Activated CD8-positive, alpha-beta T cell treated with anti-CD3 and anti-CD28 coated beads for 36 hours (primary cell): Measurements from ENCODE around the gene EIF2B1. TPM values are rescaled to one million over a fixed set of nuclear protein-coding genes. Genes with fewer than 3 reads are reported as not detected.
"Not testable (repeated sequence)": the region's sequence is repeated elsewhere in the genome, so short reads cannot be mapped to it uniquely, and the experiment has no call there.

ENCODE experiments used
- ATAC-seq: fragments of 200-7000 bp; cut with Tn5 transposase; one replicate; pipeline ENCODE4 v1.10.0; 2021; ENCODE audit warnings: mild to moderate bottlenecking, moderate library complexity
- CTCF ChIA-PET: fragments of 350-600 bp; sonication (Branson Sonifier 250); formaldehyde crosslinking; loops from one replicate; lab custom pipeline; 2021; ENCODE audit warnings: antibody characterized with exemption; lab: Charles Lee
- POLR2A ChIA-PET: fragments of 350-600 bp; sonication (Branson Sonifier 250); formaldehyde crosslinking; loops from one replicate; lab custom pipeline; 2021; ENCODE audit warnings: antibody characterized with exemption; lab: Charles Lee
- DNase-seq: peaks from one replicate; pipeline ENCODE4 v3.0.0-alpha.2; 2020
- H3K27ac Mint-ChIP-seq: one replicate; pipeline ENCODE4 v1.8.0; 2021; ENCODE audit warnings: mild to moderate bottlenecking, mixed read lengths
- H3K27me3 Mint-ChIP-seq: one replicate; pipeline ENCODE4 v1.8.0; 2021; ENCODE audit warnings: mixed read lengths
- H3K36me3 Mint-ChIP-seq: one replicate; pipeline ENCODE4 v1.8.0; 2021; ENCODE audit warnings: low read depth, mixed read lengths
- H3K4me1 Mint-ChIP-seq: one replicate; pipeline ENCODE4 v1.8.0; 2021; ENCODE audit warnings: low read depth, mixed read lengths
- H3K4me3 Mint-ChIP-seq: one replicate; pipeline ENCODE4 v1.8.0; 2021; ENCODE audit warnings: mild to moderate bottlenecking, moderate library complexity, mixed read lengths
- H3K9me3 Mint-ChIP-seq: one replicate; pipeline ENCODE4 v1.8.0; 2021; ENCODE audit warnings: mixed read lengths
- intact Hi-C: fragments of 100-400 bp; cut with micrococcal nuclease; formaldehyde crosslinking; loops from one replicate; pipeline ENCODE4 v1.10.0; 2022
- total RNA-seq, 2 experiments: library from RNA; stranded (reverse); gene quantifications; one replicate each; pipeline ENCODE4 v1.2.3, GENCODE V29; 2021
- TF ChIP-seq, protein P1 (sequence below): fragments of 200-600 bp; IDR thresholded peaks from one replicate; pipeline ENCODE4 v1.8.0; 2022; ENCODE audit warnings: antibody characterized with exemption, mild to moderate bottlenecking

Gene EIF2B1
- total RNA-seq, 2 experiments from 2014 or later: 54.5 to 61.8 TPM

- Mint-ChIP-seq H3K4me1 (peaks cover 21% of the 10 kb centered on the region), H3K36me3 (peaks cover 40% of the 10 kb centered on the region), H3K9me3 (peaks cover 2% of the 10 kb centered on the region), H3K4me3 (no peak overlapping the region), H3K27ac (peak overlapping the region; percentile 57), H3K27me3 (no peaks in the 10 kb centered on the region)
- TF ChIP-seq, protein P1, sequence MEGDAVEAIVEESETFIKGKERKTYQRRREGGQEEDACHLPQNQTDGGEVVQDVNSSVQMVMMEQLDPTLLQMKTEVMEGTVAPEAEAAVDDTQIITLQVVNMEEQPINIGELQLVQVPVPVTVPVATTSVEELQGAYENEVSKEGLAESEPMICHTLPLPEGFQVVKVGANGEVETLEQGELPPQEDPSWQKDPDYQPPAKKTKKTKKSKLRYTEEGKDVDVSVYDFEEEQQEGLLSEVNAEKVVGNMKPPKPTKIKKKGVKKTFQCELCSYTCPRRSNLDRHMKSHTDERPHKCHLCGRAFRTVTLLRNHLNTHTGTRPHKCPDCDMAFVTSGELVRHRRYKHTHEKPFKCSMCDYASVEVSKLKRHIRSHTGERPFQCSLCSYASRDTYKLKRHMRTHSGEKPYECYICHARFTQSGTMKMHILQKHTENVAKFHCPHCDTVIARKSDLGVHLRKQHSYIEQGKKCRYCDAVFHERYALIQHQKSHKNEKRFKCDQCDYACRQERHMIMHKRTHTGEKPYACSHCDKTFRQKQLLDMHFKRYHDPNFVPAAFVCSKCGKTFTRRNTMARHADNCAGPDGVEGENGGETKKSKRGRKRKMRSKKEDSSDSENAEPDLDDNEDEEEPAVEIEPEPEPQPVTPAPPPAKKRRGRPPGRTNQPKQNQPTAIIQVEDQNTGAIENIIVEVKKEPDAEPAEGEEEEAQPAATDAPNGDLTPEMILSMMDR: no peak
- intact Hi-C loops: no loop called here
- ATAC-seq (no peak), DNase-seq (no peak)
- ChIA-PET CTCF (interaction anchor here (0.7 to 1.4 kb wide), 3 partner anchors 11 to 20 kb away, joined by 3 read pairs; no protein-coding TSS in a partner anchor), POLR2A (interaction anchor here (0.5 to 1.1 kb wide), 2 partner anchors 24 to 175 kb away, joined by 4 to 5 read pairs; no protein-coding TSS in a partner anchor)
These were observed 35.0 kb downstream of the EIF2B1 start for GRCh38 chr12:123598522-123598921.

DNA sequence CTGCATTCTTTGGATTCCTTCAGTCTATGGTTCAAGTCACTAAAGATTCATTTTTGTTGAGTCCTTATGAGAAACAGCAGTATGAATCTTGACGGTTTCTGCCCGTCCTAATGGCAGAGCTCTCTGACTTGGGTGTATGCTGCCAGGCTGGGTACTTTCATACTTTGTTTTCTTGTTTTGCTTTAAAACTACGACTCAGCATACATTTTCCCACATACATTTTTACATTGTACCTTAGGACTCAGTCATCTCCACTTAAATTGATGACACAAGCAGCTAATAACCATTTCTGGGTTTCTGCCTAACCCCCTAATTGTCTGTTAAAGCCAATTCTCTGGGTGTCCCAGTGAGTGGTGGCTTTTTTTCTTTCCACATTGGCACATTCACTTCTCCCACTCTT lies 36.4 kb downstream of the EIF2B1 start:
- H3K27me3 Mint-ChIP-seq: no peaks in the 10 kb centered on the region
- ChIA-PET POLR2A (interaction anchor here (1.1 kb wide), 1 partner anchor 10 kb away, joined by 3 read pairs; no protein-coding TSS in a partner anchor), CTCF (interaction anchor here (1.4 kb wide), 1 partner anchor 10 kb away, joined by 3 read pairs; no protein-coding TSS in a partner anchor)
- intact Hi-C loops: no loop called here
- ATAC-seq (no peak), DNase-seq (no peak)
- H3K36me3 Mint-ChIP-seq: peaks cover 37% of the 10 kb centered on the region
- H3K9me3 Mint-ChIP-seq: peaks cover 2% of the 10 kb centered on the region
- H3K4me1 Mint-ChIP-seq: peaks cover 18% of the 10 kb centered on the region
- H3K4me3 Mint-ChIP-seq: no peak overlapping the region
- H3K27ac Mint-ChIP-seq: no peak overlapping the region
- TF ChIP-seq, protein P1: no peak

GRCh38 chr12:123595729-123596128 lies 37.8 kb downstream of the EIF2B1 start:
- POLR2A ChIA-PET: interaction anchor here (0.7 kb wide), 1 partner anchor 161 kb away, joined by 3 read pairs; no protein-coding TSS in a partner anchor
- CTCF ChIA-PET: interaction anchor here (1.0 kb wide), 1 partner anchor 23 kb away, joined by 3 read pairs; no protein-coding TSS in a partner anchor
- intact Hi-C loops: no loop called here
- no peak overlapping the region for H3K4me3 Mint-ChIP-seq
- peak overlapping the region; percentile 39 for H3K27ac Mint-ChIP-seq
- H3K27me3 Mint-ChIP-seq: no peaks in the 10 kb centered on the region
- TF ChIP-seq, protein P1: no peak
- peaks cover 27% of the 10 kb centered on the region for H3K4me1 Mint-ChIP-seq
- ATAC-seq (no peak), DNase-seq (no peak)
- H3K9me3 Mint-ChIP-seq: no peaks in the 10 kb centered on the region
- H3K36me3 Mint-ChIP-seq: peaks cover 42% of the 10 kb centered on the region

GRCh38 chr12:123591702-123592481 lies 41.6 kb downstream of the EIF2B1 start:
- TF ChIP-seq, protein P1: no peak
- Mint-ChIP-seq H3K27ac (peak overlapping the region; percentile 77), H3K27me3 (no peaks in the 10 kb centered on the region), H3K9me3 (no peaks in the 10 kb centered on the region), H3K4me1 (peaks cover 44% of the 10 kb centered on the region), H3K4me3 (no peak overlapping the region), H3K36me3 (peaks cover 53% of the 10 kb centered on the region)
- no peak for ATAC-seq
- POLR2A ChIA-PET: interaction anchor here (0.5 to 1.8 kb wide), 2 partner anchors 10 to 199 kb away, joined by 3 to 10 read pairs; partner anchors contain the start of gene DDX55
- CTCF ChIA-PET: interaction anchor here (1.1 to 1.8 kb wide), 2 partner anchors 9 to 10 kb away, joined by 3 read pairs; no protein-coding TSS in a partner anchor
- DNase-seq: no peak
- intact Hi-C loops: no loop called here

GRCh38 chr12:123580772-123581171 lies 52.7 kb downstream of the EIF2B1 start:
- POLR2A ChIA-PET: interaction anchor here (0.6 kb wide), 1 partner anchor 1212 kb away, joined by 3 read pairs; no protein-coding TSS in a partner anchor
- Mint-ChIP-seq H3K27ac (no peak overlapping the region), H3K4me1 (peaks cover 18% of the 10 kb centered on the region), H3K9me3 (no peaks in the 10 kb centered on the region), H3K27me3 (no peaks in the 10 kb centered on the region), H3K4me3 (no peak overlapping the region), H3K36me3 (peaks cover 4% of the 10 kb centered on the region)
- CTCF ChIA-PET: no interaction called here
- intact Hi-C loops: no loop called here
- DNase-seq: no peak
- TF ChIP-seq, protein P1: no peak
- no peak for ATAC-seq

- H3K27me3 Mint-ChIP-seq, H3K4me3 Mint-ChIP-seq, intact Hi-C loops, CTCF ChIA-PET, H3K9me3 Mint-ChIP-seq, H3K27ac Mint-ChIP-seq, ATAC-seq, DNase-seq, H3K36me3 Mint-ChIP-seq: not testable (repeated sequence)
- H3K4me1 Mint-ChIP-seq: peaks cover 11% of the 10 kb centered on the region
- POLR2A ChIA-PET: interaction anchor here (0.6 kb wide), 1 partner anchor 1340 kb away, joined by 3 read pairs; no protein-coding TSS in a partner anchor
These were observed 54.7 kb downstream of the EIF2B1 start for GRCh38 chr12:123578829-123579228.
